GM12891 (cell line): ENCODE data around the gene CA4.

Experiments used
- DNase-seq: peaks from one replicate; pipeline ENCODE4 v3.0.0; 2011; ENCODE audit warnings: low spot score; ENCODE audit not compliant: insufficient read length
- FAIRE-seq: peaks from 2 replicates; lab custom pipeline; 2011; peaks lifted over from hg19 to GRCh38; lab: Jason Lieb, UNC
- PAX5 ChIP-seq: IDR thresholded peaks from 2 replicates; pipeline ENCODE4 v1.6.1; 2011; ENCODE audit warnings: low read length, moderate library complexity, mild to moderate bottlenecking; ENCODE audit not compliant: insufficient read depth, severe bottlenecking
- POLR2A ChIP-seq: IDR thresholded peaks from 2 replicates; pipeline ENCODE4 v1.6.1; 2011; ENCODE audit warnings: low read depth, low read length, control low read depth
- POLR2AphosphoS5 ChIP-seq: IDR thresholded peaks from 2 replicates; pipeline ENCODE4 v1.6.1; 2011; ENCODE audit warnings: low read depth, low read length, control low read depth
- POU2F2 ChIP-seq: IDR thresholded peaks from 2 replicates; pipeline ENCODE4 v1.6.1; 2011; ENCODE audit warnings: low read depth, mild to moderate bottlenecking, control low read depth, low read length, moderate library complexity
- SPI1 ChIP-seq: IDR thresholded peaks from 2 replicates; pipeline ENCODE4 v1.6.1; 2011; ENCODE audit warnings: low read depth, low read length, control low read depth
- TAF1 ChIP-seq: IDR thresholded peaks from 2 replicates; pipeline ENCODE4 v1.6.1; 2011; ENCODE audit warnings: low read depth, low read length, control low read depth

CA4 gene

GRCh38 chr17:60134396-60135150, 15.2 kb upstream of the CA4 start:
- no peak for DNase-seq
- TF ChIP-seq SPI1 (no peak), POLR2AphosphoS5 (no peak), POLR2A (no peak), PAX5 (no peak)
- FAIRE-seq = no peak

GRCh38 chr17:60135151-60135950, 14.4 kb upstream of the CA4 start:
- DNase-seq (peak; percentile 93), FAIRE-seq (peak; percentile 83)
- peak; percentile 27; the same call in 1 of the 2 replicates for TF ChIP-seq POLR2A
- TF ChIP-seq TAF1 = peak; percentile 58; the same call in 1 of the 2 replicates
- TF ChIP-seq PAX5 = no peak
- no peak for TF ChIP-seq POLR2AphosphoS5

GRCh38 chr17:60135951-60136666, 13.7 kb upstream of the CA4 start:
- no peak for TF ChIP-seq POU2F2
- DNase-seq = no peak
- FAIRE-seq = no peak

- DNase-seq (no peak), FAIRE-seq (no peak)
- TF ChIP-seq TAF1 (no peak), PAX5 (no peak), SPI1 (no peak), POLR2AphosphoS5 (no peak), POU2F2 (no peak), POLR2A (no peak)
Measured at GRCh38 chr17:60137731-60138130, 12.0 kb upstream of the CA4 start.

- TF ChIP-seq POLR2AphosphoS5 (no peak), POLR2A (no peak), POU2F2 (no peak), PAX5 (no peak), TAF1 (no peak), SPI1 (no peak)
- FAIRE-seq (no peak), DNase-seq (no peak)
Measured at GRCh38 chr17:60138769-60139437, 10.9 kb upstream of the CA4 start.

GRCh38 chr17:60139438-60140285, 10.1 kb upstream of the CA4 start:
- FAIRE-seq (peak; percentile 66), DNase-seq (no peak)
- no peak for TF ChIP-seq POLR2A
- TF ChIP-seq SPI1 = no peak
- no peak for TF ChIP-seq POU2F2
- no peak for TF ChIP-seq TAF1
- no peak for TF ChIP-seq POLR2AphosphoS5

GRCh38 chr17:60141111-60142018, 8.4 kb upstream of the CA4 start:
- FAIRE-seq (no peak), DNase-seq (no peak)
- TF ChIP-seq POLR2A (no peak), SPI1 (no peak), PAX5 (no peak), POLR2AphosphoS5 (no peak), POU2F2 (no peak), TAF1 (no peak)

GRCh38 chr17:60142872-60143499, 6.8 kb upstream of the CA4 start:
- TF ChIP-seq PAX5 (no peak), POLR2A (no peak), SPI1 (no peak), POLR2AphosphoS5 (no peak), POU2F2 (no peak), TAF1 (no peak)
- FAIRE-seq = peak; percentile 94

More at GRCh38 chr17:60142872-60143499, 6.8 kb upstream of the CA4 start:
- DNase-seq = no peak
